Fibroblast of pulmonary artery (primary cell): ENCODE measurements around the gene CHRNE.
A peak's percentile ranks its signal among the peaks of the same experiment; 100 is the strongest.

Experiments used
- DNase-seq: peaks from one replicate; pipeline ENCODE4 v3.0.0-alpha.2; 2010; ENCODE audit warnings: low read depth
- H3K4me3 ChIP-seq: replicated peaks from 2 replicates; pipeline ENCODE4 v1.5.1; 2011; ENCODE audit warnings: low read depth, mild to moderate bottlenecking, control low read depth, low read length, moderate library complexity
- TF ChIP-seq, protein P1 (sequence below): IDR thresholded peaks from 2 replicates; pipeline ENCODE4 v1.5.1; 2011; ENCODE audit warnings: mild to moderate bottlenecking, control low read depth, low read length, inconsistent platforms; ENCODE audit errors: missing control alignments

CHRNE gene

DNA sequence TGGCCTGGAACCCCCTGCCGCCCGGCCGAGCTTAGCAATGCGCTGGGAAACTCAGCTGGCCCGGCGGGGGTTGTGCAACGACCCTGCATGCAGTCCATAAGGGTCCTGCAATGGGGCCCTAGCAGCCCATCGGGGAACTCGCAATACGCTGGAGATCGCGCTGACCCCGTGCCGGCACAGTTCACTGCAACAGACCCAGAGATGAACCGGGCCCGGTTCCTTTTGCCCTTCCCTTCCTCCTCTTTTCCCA lies 36.6 kb upstream of the CHRNE start:
- peak; percentile 19 for DNase-seq
- H3K4me3 ChIP-seq, result peak overlapping the region; percentile 88
- TF ChIP-seq, protein P1, sequence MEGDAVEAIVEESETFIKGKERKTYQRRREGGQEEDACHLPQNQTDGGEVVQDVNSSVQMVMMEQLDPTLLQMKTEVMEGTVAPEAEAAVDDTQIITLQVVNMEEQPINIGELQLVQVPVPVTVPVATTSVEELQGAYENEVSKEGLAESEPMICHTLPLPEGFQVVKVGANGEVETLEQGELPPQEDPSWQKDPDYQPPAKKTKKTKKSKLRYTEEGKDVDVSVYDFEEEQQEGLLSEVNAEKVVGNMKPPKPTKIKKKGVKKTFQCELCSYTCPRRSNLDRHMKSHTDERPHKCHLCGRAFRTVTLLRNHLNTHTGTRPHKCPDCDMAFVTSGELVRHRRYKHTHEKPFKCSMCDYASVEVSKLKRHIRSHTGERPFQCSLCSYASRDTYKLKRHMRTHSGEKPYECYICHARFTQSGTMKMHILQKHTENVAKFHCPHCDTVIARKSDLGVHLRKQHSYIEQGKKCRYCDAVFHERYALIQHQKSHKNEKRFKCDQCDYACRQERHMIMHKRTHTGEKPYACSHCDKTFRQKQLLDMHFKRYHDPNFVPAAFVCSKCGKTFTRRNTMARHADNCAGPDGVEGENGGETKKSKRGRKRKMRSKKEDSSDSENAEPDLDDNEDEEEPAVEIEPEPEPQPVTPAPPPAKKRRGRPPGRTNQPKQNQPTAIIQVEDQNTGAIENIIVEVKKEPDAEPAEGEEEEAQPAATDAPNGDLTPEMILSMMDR, result no peak

DNA sequence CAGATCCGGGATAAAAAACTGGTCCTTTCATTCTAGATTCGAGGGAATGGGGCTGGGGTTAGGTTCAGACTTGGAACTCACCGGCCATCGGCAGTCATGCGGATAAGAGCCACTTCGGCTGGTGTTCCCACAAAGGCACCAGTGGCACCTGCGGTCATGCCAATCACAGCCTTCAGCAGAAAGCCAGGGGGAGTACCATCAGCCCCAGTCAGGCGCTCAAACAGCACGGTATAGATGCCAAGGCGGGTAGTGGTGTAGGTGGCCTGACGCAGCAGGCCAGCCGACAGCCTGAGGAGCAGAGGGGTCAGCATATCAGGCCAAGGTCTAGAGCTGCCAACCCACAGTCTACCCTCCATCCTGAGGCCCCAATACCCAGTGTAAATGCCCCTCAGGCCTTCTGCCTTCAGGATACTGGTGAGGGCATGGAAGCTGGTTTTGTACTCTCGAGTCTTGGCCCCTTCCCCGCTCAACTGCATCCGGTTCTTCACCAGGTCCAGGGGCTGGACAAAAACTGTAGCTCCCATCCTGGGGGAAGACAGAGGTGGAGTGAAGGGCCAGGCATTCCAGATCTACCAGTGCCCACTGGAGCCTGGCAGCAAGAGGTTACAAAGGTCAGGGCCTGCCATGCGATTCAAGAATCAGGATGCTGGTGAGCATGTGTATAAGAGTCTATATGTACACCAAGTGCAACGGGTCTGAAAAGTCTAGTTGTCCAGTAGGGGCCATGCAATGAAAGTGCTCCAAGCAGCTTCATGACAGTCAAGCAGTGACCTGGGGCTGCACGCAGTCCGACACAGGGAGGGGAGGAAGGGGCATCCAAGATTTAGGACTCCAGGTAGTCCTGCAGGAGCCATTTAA lies 36.0 kb upstream of the CHRNE start:
- TF ChIP-seq, protein P1, result no peak
- H3K4me3 ChIP-seq, result peak overlapping the region; percentile 88
- no peak for DNase-seq

DNA sequence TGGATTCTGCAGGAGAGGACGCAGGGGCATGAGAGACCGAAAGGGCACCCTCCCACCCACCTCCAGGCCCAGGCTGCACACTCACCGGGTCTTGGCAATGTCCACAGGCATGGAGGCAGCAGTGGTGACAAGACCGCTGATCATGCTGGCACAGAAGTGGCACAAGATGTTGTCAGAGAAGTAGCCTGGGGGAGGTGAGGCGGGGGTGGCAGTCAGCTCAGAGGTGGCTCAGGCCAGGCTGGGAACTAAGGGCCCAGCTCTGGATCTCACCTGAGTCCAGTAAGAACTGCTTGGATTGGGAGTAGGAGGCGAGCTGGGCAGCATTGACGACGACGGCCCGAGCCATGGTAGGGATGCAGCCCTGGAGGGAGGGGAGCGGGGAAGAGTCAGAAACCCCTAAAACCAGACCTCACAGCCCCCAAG lies 35.2 kb upstream of the CHRNE start:
- H3K4me3 ChIP-seq, result no peak overlapping the region
- no peak for DNase-seq
- TF ChIP-seq, protein P1, result no peak

DNA sequence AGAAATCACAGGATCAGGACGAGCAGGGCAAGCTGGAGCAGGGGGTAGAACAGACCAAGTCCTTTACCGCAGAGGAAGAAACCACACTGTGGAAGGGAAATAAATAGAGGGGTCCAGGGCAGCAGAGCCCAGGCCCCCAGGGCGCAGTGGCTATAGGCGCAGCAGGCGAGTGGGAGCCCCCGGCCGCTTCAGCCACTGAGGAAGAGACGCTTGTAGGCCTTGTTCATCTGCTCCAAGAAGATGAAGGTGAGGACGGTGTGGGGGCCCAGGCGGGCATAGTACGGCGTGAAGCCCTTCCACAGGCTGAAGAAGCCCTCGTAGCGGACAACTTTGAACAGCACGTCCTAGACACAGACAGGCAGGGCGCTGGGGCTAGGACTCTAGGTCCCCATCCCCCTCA lies 34.7 kb upstream of the CHRNE start:
- H3K4me3 ChIP-seq, result no peak overlapping the region
- TF ChIP-seq, protein P1, result no peak
- DNase-seq, result no peak

DNA sequence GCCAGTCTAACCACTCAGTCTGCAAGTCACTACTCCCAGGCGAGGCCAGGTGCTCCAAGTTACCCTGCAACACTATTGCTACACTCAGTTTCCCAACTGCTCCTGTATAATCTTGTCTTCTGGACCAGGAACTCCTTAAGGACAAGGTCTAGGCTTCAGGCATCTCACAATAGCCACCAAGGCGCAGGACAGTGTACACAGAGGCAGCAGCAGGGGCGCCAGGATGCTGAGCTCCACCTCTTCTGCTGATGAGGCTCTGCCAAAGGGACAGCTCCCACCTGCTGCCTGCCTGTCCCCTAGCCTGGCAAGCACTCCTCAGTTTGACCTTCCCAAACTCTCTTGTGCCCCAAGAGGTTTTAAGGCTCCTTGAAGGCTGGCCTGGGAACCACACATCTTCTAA lies 33.5 kb upstream of the CHRNE start:
- no peak for DNase-seq
- no peak overlapping the region for H3K4me3 ChIP-seq
- TF ChIP-seq, protein P1, result no peak

DNA sequence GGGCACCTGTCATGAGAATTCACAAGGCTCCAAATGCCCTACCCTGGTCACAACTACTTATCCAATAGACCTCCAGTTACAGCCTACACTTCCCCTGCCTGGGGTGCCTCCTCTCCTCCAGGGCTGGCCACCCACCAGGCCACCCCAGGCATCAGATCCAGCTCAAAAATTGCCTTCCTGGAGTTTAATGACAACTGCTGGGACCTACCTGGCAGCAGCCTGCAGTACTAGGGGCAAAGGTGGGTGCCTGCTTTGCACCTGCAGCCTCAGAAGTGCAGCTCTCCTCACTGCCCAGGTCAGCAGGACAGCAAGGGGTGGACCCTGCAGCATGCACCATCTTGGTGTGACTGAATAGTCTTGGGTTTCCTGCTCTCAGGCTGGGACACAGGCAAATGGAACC lies 32.8 kb upstream of the CHRNE start:
- no peak overlapping the region for H3K4me3 ChIP-seq
- TF ChIP-seq, protein P1, result no peak
- DNase-seq, result no peak
